ENCODE results near the gene GDPD3. TPM values are rescaled to one million over a fixed set of nuclear protein-coding genes. Genes with fewer than 3 reads are reported as not detected.

Gene GDPD3
- total and polyA plus RNA-seq, 2 of the 13 experiments (the other 11 are each of a cell fraction or from before 2014, with no cell fraction given): 18.7 to 20.6 TPM

- TF ChIP-seq HNF1A (IDR thresholded peaks at IDR 0.05; ENCODE audit: low read depth) (no peak), HNF1A (CRISPR knock-in tag; IDR thresholded peaks at IDR 0.05; ENCODE audit: borderline replicate concordance) (no peak), ZNF83 (CRISPR knock-in tag; IDR thresholded peaks at IDR 0.05; ENCODE audit: borderline replicate concordance) (no peak), ZBTB7B (CRISPR knock-in tag; IDR thresholded peaks at IDR 0.05) (no peak; the same call in 1 of the 2 replicates), MYNN (CRISPR knock-in tag; IDR thresholded peaks at IDR 0.05; ENCODE audit: low read depth) (no peak), CENPT (CRISPR knock-in tag; IDR thresholded peaks at IDR 0.05; ENCODE audit: low read depth) (no peak), SIX4 (CRISPR knock-in tag; IDR thresholded peaks at IDR 0.05) (no peak), ZNF616 (CRISPR knock-in tag; IDR thresholded peaks at IDR 0.05; ENCODE audit: low read depth) (no peak), AHR (CRISPR knock-in tag; IDR thresholded peaks at IDR 0.05) (no peak; the same call in 1 of the 2 replicates), CCDC6 (CRISPR knock-in tag; IDR thresholded peaks at IDR 0.05) (no peak), SMAD3 (CRISPR knock-in tag; IDR thresholded peaks at IDR 0.05) (no peak), ESRRA (CRISPR knock-in tag; IDR thresholded peaks at IDR 0.05; ENCODE audit: low read depth) (no peak), MAZ (IDR thresholded peaks at IDR 0.05; ENCODE audit: borderline replicate concordance, low read depth, low read length) (no peak), MAZ (CRISPR knock-in tag; IDR thresholded peaks at IDR 0.05; ENCODE audit: low read depth) (no peak), RNF219 (CRISPR knock-in tag; IDR thresholded peaks at IDR 0.05) (no peak), ZNF747 (CRISPR knock-in tag; IDR thresholded peaks at IDR 0.05; ENCODE audit: borderline replicate concordance) (peak; percentile 10; the same call in 1 of the 2 replicates), ZBTB25 (CRISPR knock-in tag; IDR thresholded peaks at IDR 0.05) (0 out of 2 replicates have a peak, but pooled peaks have one; percentile 11), ZNF33A (CRISPR knock-in tag; IDR thresholded peaks at IDR 0.05; ENCODE audit: borderline replicate concordance) (no peak), CREB3 (CRISPR knock-in tag; IDR thresholded peaks at IDR 0.05) (no peak), ZNF138 (CRISPR knock-in tag; IDR thresholded peaks at IDR 0.05; ENCODE audit: low read depth) (peak; percentile 35; the same call in 1 of the 2 replicates), RARA (CRISPR knock-in tag; IDR thresholded peaks at IDR 0.05) (0 out of 2 replicates have a peak, but pooled peaks have one; percentile 3), ZNF232 (CRISPR knock-in tag; IDR thresholded peaks at IDR 0.05; ENCODE audit: borderline replicate concordance) (no peak), ZNF878 (CRISPR knock-in tag; IDR thresholded peaks at IDR 0.05) (no peak; the same call in 1 of the 2 replicates)
These were observed 50.0 kb downstream of the GDPD3 start (continued) for GRCh38 chr16:30063278-30063892.

All from HepG2 (cell line).